Neural progenitor cell (in vitro differentiated cells): Measurements from ENCODE around the gene CD22.

Experiments used
- EZH2 ChIP-seq: fragments of 200-600 bp; sonication (generic); IDR thresholded peaks from 2 replicates; pipeline ENCODE4 v1.6.1; 2017; ENCODE audit warnings: antibody characterized with exemption, mild to moderate bottlenecking, moderate library complexity
- TF ChIP-seq, protein P1 (sequence below): fragments of 200-600 bp; sonication (generic); IDR thresholded peaks from 2 replicates; pipeline ENCODE4 v1.5.1; 2017; ENCODE audit warnings: antibody characterized with exemption, mild to moderate bottlenecking

DNA sequence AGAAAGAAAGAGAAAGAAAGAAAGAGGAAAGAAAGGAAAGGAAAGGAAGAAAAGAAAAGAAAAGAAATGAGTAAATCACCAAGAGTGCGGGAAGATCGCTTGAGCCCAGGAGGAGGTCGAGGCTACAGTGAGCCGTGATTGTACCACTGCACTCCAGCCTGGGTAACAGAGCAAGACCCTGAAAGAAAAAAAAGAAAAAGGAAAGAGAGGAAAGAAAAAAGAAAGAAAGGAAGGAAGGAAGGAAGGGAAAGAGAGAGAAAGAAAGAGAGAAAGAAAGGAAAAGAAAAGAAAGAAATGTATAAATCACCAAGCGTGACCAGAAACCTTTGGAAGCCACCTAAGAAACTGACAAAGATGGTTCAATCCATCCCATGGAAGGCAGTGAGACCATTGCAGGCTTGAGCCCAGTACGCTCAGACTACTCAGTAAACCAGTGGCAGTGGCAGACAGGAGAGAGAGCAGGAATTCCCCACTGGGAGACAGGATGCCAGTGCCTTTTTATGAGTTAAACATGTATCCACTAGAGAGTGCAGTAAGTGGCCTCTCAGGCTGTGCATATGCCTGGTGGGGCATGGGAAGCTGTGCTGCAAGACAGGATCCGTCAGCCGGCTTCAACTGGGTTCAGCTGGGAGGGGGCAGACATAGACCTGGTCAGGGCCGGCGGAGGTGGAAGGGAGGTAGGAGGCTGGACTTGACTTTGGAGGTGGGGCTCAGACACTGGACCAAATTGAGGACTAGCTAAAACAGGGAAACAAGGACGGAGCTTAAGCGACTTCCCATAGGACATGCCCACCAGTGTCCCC, 46.7 kb downstream of the CD22 start:
- TF ChIP-seq, protein P1, sequence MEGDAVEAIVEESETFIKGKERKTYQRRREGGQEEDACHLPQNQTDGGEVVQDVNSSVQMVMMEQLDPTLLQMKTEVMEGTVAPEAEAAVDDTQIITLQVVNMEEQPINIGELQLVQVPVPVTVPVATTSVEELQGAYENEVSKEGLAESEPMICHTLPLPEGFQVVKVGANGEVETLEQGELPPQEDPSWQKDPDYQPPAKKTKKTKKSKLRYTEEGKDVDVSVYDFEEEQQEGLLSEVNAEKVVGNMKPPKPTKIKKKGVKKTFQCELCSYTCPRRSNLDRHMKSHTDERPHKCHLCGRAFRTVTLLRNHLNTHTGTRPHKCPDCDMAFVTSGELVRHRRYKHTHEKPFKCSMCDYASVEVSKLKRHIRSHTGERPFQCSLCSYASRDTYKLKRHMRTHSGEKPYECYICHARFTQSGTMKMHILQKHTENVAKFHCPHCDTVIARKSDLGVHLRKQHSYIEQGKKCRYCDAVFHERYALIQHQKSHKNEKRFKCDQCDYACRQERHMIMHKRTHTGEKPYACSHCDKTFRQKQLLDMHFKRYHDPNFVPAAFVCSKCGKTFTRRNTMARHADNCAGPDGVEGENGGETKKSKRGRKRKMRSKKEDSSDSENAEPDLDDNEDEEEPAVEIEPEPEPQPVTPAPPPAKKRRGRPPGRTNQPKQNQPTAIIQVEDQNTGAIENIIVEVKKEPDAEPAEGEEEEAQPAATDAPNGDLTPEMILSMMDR, result no peak
- no peak for TF ChIP-seq EZH2
